SJSA1 (cell line): Measurements from ENCODE around the gene LAMC2. TPM values are rescaled to one million over a fixed set of nuclear protein-coding genes. Genes with fewer than 3 reads are reported as not detected.
"Not testable (repeated sequence)": the region's sequence is repeated elsewhere in the genome, so short reads cannot be mapped to it uniquely, and the experiment has no call there.

Experiments used
- DNase-seq, 2 experiments: peaks; one replicate each; pipeline ENCODE4 v3.0.0-alpha.2; 2015 to 2020; ENCODE audit warnings: low spot score in 2 of 2, low read depth in 1 of 2
- H3K27ac ChIP-seq: fragments of 250-450 bp; sonication (Bioruptor Pico); 2 replicates; pipeline ENCODE4 v1.5.1; 2020; ENCODE audit warnings: mild to moderate bottlenecking, moderate library complexity
- H3K27me3 ChIP-seq: fragments of 250-450 bp; sonication (Bioruptor Pico); replicated peaks from 2 replicates; pipeline ENCODE4 v1.5.1; 2020; ENCODE audit warnings: mild to moderate bottlenecking, moderate library complexity
- H3K36me3 ChIP-seq: fragments of 250-450 bp; sonication (Bioruptor Pico); 2 replicates; pipeline ENCODE4 v1.5.1; 2020; ENCODE audit warnings: mild to moderate bottlenecking
- H3K4me1 ChIP-seq: fragments of 250-450 bp; sonication (Bioruptor Pico); replicated peaks from 2 replicates; pipeline ENCODE4 v1.6.1; 2021; ENCODE audit warnings: mild to moderate bottlenecking
- H3K4me3 ChIP-seq: fragments of 250-450 bp; sonication (Bioruptor Pico); 2 replicates; pipeline ENCODE4 v1.5.1; 2020; ENCODE audit warnings: mild to moderate bottlenecking
- H3K9me3 ChIP-seq: fragments of 250-450 bp; sonication (Bioruptor Pico); replicated peaks from 2 replicates; pipeline ENCODE4 v1.5.1; 2020; ENCODE audit warnings: mild to moderate bottlenecking
- total RNA-seq: library from RNA; depleted of rRNA; stranded (reverse); fragments of >200 nt; shearing (Covaris generic); gene quantifications from 2 replicates; pipeline ENCODE4 v1.2.3, GENCODE V29; 2014

LAMC2 gene
- total RNA-seq, 1 experiment from 2014 or later: 0.18 TPM

GRCh38 chr1:183240526-183240825 lies 54.4 kb downstream of the LAMC2 start:
- Histone ChIP-seq H3K4me3 (no peak overlapping the region), H3K36me3 (no peaks in the 10 kb centered on the region), H3K9me3 (no peaks in the 10 kb centered on the region), H3K27ac (no peak overlapping the region), H3K27me3 (no peaks in the 10 kb centered on the region), H3K4me1 (peaks cover 9% of the 10 kb centered on the region)
- DNase-seq: no peak

- not testable (repeated sequence) for H3K4me1 ChIP-seq, H3K36me3 ChIP-seq
Measured at GRCh38 chr1:183240853-183241252, 54.8 kb downstream of the LAMC2 start.

GRCh38 chr1:183241471-183241870 lies 55.4 kb downstream of the LAMC2 start:
- Histone ChIP-seq H3K9me3 (no peaks in the 10 kb centered on the region), H3K4me1 (peaks cover 9% of the 10 kb centered on the region), H3K27me3 (no peaks in the 10 kb centered on the region), H3K36me3 (no peaks in the 10 kb centered on the region), H3K4me3 (no peak overlapping the region), H3K27ac (no peak overlapping the region)
- DNase-seq: no peak

More at GRCh38 chr1:183240853-183241252, 54.8 kb downstream of the LAMC2 start:
- not testable (repeated sequence) for H3K27me3 ChIP-seq, H3K4me3 ChIP-seq, DNase-seq, H3K27ac ChIP-seq, H3K9me3 ChIP-seq

DNA sequence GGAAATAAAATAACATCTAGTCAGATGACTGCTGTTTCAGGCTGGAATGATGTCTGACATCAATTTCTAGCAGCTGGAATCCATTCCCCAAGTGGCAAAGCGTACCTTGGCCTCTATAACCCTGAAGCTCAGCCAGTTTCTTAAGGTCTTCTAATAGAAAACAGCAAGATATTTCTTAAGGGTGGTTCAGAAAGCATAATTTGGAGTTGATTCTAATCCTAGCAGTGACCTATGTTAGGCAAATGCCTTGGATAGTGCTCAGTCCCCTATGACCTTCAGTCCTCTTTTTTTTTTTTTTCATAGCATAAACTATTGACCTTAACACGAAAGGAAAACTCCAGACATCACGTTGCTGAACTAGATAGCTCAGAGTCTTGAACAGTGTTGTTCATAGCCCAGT lies 56.5 kb downstream of the LAMC2 start:
- H3K36me3 ChIP-seq: no peaks in the 10 kb centered on the region
- DNase-seq: no peak
- no peak overlapping the region for H3K27ac ChIP-seq
- H3K4me3 ChIP-seq: no peak overlapping the region
- H3K27me3 ChIP-seq: no peaks in the 10 kb centered on the region
- peaks cover 9% of the 10 kb centered on the region for H3K4me1 ChIP-seq
- no peaks in the 10 kb centered on the region for H3K9me3 ChIP-seq

- H3K27me3 ChIP-seq: no peaks in the 10 kb centered on the region
- DNase-seq: no peak
- no peak overlapping the region for H3K27ac ChIP-seq
Measured at GRCh38 chr1:183243161-183244050, 57.3 kb downstream of the LAMC2 start.

DNA sequence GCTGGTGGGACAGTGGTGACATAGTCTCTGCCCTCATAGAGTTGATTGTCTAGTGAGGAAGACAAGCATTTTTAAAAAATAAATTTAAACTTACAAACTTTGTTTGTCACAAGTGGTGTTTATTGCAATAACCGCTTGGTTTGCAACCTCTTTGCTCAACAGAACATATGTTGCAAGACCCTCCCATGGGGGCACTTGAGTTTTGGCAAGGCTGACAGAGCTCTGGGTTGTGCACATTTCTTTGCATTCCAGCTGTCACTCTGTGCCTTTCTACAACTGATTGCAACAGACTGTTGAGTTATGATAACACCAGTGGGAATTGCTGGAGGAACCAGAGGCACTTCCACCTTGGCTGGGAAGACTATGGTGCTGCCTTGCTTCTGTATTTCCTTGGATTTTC lies 58.4 kb downstream of the LAMC2 start:
- no peak for DNase-seq
- Histone ChIP-seq H3K4me1 (no peaks in the 10 kb centered on the region), H3K36me3 (no peaks in the 10 kb centered on the region), H3K9me3 (no peaks in the 10 kb centered on the region), H3K4me3 (no peak overlapping the region), H3K27me3 (no peaks in the 10 kb centered on the region), H3K27ac (no peak overlapping the region)

More at GRCh38 chr1:183243161-183244050, 57.3 kb downstream of the LAMC2 start:
- Histone ChIP-seq H3K4me1 (peaks cover 2% of the 10 kb centered on the region), H3K4me3 (no peak overlapping the region), H3K36me3 (no peaks in the 10 kb centered on the region), H3K9me3 (no peaks in the 10 kb centered on the region)

GRCh38 chr1:183245357-183245756 lies 59.3 kb downstream of the LAMC2 start:
- H3K27ac ChIP-seq: no peak overlapping the region
- no peaks in the 10 kb centered on the region for H3K36me3 ChIP-seq
- H3K9me3 ChIP-seq: no peaks in the 10 kb centered on the region
- H3K4me1 ChIP-seq: no peaks in the 10 kb centered on the region
- DNase-seq: no peak
- H3K27me3 ChIP-seq: no peaks in the 10 kb centered on the region
- H3K4me3 ChIP-seq: no peak overlapping the region

DNA sequence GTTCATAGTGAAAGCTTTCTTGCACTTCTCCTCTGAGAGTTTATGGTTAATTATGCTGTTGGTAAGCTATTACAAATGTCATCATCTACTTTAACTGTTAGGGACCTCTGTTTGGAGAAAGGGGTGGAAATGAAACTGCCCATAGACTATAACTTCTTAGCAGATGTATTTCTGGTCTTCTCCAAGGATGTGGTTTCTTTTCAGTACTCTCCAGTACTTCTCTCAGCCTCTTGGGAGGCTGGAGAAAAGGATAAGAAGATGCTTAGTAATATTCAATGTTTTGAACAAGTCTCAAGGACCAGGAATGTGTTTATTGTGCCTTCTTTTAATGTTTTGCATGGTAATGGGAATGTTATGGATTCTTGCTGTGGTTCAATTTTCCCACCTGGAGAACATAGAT lies 60.4 kb downstream of the LAMC2 start:
- DNase-seq: no peak
- H3K4me3 ChIP-seq: no peak overlapping the region
- no peak overlapping the region for H3K27ac ChIP-seq
- no peaks in the 10 kb centered on the region for H3K9me3 ChIP-seq
- no peaks in the 10 kb centered on the region for H3K4me1 ChIP-seq
- no peaks in the 10 kb centered on the region for H3K27me3 ChIP-seq
- H3K36me3 ChIP-seq: no peaks in the 10 kb centered on the region

DNA sequence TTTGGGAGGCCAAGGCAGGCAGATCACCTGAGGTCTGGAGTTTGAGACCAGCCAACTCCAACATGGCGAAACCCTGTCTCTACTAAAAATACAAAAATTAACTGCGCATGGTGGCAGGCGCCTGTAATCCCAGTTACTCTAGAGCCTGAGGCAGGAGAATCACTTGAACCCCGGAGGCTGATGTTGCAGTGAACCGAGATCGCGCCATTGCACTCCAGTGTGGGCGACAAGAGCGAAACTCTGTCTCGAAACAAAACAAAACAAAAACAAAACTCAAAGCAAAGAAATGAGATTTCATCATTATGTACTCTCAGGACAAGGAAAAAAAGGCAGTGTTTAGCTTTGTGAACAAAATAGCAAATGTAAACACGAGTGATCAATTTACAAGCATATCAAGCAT lies 61.0 kb downstream of the LAMC2 start:
- no peaks in the 10 kb centered on the region for H3K36me3 ChIP-seq
- no peaks in the 10 kb centered on the region for H3K4me1 ChIP-seq
- DNase-seq: no peak
- no peak overlapping the region for H3K4me3 ChIP-seq
- no peaks in the 10 kb centered on the region for H3K9me3 ChIP-seq
- no peak overlapping the region for H3K27ac ChIP-seq
- no peaks in the 10 kb centered on the region for H3K27me3 ChIP-seq

DNA sequence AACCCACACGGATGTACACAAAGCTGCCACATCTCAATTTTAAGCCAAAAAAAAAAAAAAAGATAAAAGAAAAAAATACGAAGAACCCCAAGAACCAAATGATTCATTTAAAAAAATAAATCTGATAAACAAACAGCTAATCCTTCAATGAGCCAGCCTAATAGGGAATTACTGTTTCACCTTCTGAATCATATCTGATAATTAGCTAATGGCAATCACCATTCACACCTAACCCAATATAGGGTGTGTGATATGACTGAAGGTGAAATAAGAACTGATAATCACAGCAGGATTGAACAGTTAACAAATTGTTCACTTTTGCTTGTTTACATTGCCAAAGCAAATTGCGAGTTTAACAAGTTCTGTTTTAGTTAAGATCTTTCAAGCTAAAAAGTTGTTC lies 61.4 kb downstream of the LAMC2 start:
- H3K4me3 ChIP-seq: no peak overlapping the region
- no peaks in the 10 kb centered on the region for H3K27me3 ChIP-seq
- H3K9me3 ChIP-seq: no peaks in the 10 kb centered on the region
- no peaks in the 10 kb centered on the region for H3K4me1 ChIP-seq
- no peak for DNase-seq
- H3K36me3 ChIP-seq: no peaks in the 10 kb centered on the region
- no peak overlapping the region for H3K27ac ChIP-seq

DNA sequence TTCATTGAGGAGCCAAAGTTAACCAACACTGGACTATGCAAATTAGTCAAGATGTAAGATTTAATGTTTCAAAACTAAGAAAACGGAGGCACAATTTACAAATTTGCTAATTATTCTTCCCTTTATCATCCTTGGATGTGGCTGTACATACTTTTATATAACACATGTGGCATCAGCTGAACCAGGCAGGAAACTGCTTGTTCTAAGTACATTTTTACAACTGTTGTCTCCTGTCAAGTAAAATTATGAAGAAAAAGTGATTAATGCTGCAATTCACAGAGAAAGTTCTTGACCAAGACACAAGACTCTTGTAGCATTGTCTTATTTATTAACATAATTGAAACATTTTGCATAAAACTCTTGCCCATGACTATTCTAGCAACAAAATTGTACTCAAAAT lies 61.9 kb downstream of the LAMC2 start:
- Histone ChIP-seq H3K27ac (no peak overlapping the region), H3K4me3 (no peak overlapping the region), H3K9me3 (no peaks in the 10 kb centered on the region), H3K4me1 (no peaks in the 10 kb centered on the region), H3K36me3 (no peaks in the 10 kb centered on the region), H3K27me3 (no peaks in the 10 kb centered on the region)
- DNase-seq: no peak

DNA sequence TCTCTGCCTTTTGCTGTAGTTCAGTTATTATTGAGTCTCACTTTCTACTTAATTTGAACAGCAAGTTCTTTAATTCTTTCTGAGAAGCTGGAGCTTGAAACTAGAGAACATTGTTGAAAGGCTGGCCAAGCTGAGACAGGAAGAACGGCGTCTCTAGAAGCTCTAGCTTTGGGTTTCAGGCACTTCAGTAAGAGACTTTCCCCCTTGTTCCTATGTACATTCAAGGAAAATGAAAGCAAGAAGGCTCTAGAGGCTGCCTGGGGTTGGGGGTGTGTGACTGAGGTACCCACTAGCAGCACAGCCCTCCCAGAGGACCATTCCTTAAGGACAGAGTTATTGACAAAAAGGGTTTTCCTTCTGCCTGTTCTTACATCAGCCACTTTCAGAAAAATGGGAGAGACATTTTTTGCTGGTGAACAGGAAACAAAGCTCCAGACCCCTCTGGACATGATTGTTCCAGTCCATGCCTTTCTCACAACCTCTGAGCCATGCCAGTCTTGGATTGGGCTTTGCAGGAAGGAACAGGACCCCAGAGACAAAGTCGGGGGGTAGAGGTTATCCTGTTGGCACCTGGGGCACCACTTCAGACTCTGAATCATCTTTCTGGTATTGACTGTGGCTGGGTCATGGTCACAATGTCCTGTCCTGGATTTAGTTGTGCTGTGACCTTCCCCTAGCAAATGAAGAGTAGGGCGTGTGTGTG lies 63.1 kb downstream of the LAMC2 start:
- Histone ChIP-seq H3K36me3 (no peaks in the 10 kb centered on the region), H3K27me3 (no peaks in the 10 kb centered on the region), H3K4me1 (no peaks in the 10 kb centered on the region), H3K4me3 (no peak overlapping the region), H3K27ac (no peak overlapping the region), H3K9me3 (no peaks in the 10 kb centered on the region)
- no peak for DNase-seq

DNA sequence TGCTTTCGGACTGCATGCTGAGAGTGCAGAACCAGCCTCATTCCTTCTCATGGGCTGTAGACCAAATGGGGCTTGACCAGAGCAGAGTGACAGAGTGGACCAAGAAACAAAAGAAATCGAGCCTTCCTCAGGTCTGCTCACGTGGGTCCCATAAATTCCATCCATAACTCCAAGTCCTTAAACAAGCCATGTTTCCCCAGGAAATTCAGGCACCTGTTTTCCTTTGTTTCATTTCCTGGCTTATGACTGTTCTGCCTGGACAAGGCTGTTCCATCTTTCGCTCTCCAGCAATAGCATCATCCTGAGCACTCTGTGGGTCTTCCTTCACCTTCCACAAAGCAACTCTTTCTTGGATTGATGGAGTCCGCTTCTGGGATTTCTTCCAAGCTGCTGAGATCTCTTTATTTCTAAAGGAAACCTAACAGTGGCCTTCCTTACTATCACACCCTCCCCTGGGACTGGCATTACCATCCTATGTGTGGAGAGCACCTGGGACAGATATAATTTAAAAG lies 63.9 kb downstream of the LAMC2 start:
- H3K27me3 ChIP-seq: no peaks in the 10 kb centered on the region
- DNase-seq: no peak
- H3K9me3 ChIP-seq: no peaks in the 10 kb centered on the region
- H3K27ac ChIP-seq: no peak overlapping the region
- H3K4me1 ChIP-seq: no peaks in the 10 kb centered on the region
- no peak overlapping the region for H3K4me3 ChIP-seq
- no peaks in the 10 kb centered on the region for H3K36me3 ChIP-seq
